IMR-90 (cell line): ENCODE measurements around the gene NLGN1. TPM values are rescaled to one million over a fixed set of nuclear protein-coding genes. Genes with fewer than 3 reads are reported as not detected.

Experiments used
- ATAC-seq: fragments of 200-7000 bp; cut with Tn5 transposase; 2 replicates; pipeline ENCODE4 v1.9.1; 2020; ENCODE audit warnings: low read depth, mild to moderate bottlenecking, moderate library complexity
- BruUV-seq: library from RNA; stranded (reverse); fragments of 400-500 nt; replicated peaks from 2 replicates; lab custom pipeline; 2021; lab: Mats Ljungman, UMichigan
- CTCF ChIA-PET: fragments of 300-600 bp; formaldehyde crosslinking; extraction: SDS; loops from one replicate; lab custom pipeline; 2021; ENCODE audit warnings: antibody characterized with exemption; lab: Yijun Ruan, JAX
- POLR2A ChIA-PET: fragments of 300-600 bp; sonication (Branson Sonifier 250); formaldehyde crosslinking; loops from one replicate; lab custom pipeline; 2022; ENCODE audit warnings: antibody characterized with exemption; ENCODE audit not compliant: unreplicated experiment; lab: Charles Lee
- DNase-seq: peaks from one replicate; pipeline ENCODE4 v3.0.0; 2013
- H2AFZ ChIP-seq: replicated peaks from 2 replicates; pipeline ENCODE3; 2013; ENCODE audit warnings: low read length, mild to moderate bottlenecking; ENCODE audit not compliant: poor library complexity
- H2AK5ac ChIP-seq: 2 replicates; pipeline ENCODE4 v1.6.1; 2013; ENCODE audit warnings: low read depth, low read length, inconsistent platforms
- H2AK9ac ChIP-seq: replicated peaks from 2 replicates; pipeline ENCODE3; 2013; ENCODE audit warnings: mild to moderate bottlenecking, low read depth, low read length, moderate library complexity; ENCODE audit not compliant: poor library complexity
- H2BK120ac ChIP-seq: 2 replicates; pipeline ENCODE4 v1.6.1; 2013; ENCODE audit warnings: low read depth, low read length, inconsistent platforms
- H2BK15ac ChIP-seq: 3 replicates; pipeline ENCODE4 v1.6.1; 2013; ENCODE audit warnings: low read depth, low read length, inconsistent platforms
- H2BK20ac ChIP-seq: 2 replicates; pipeline ENCODE4 v1.6.1; 2013; ENCODE audit warnings: low read depth, mild to moderate bottlenecking, inconsistent platforms, low read length, moderate library complexity
- H2BK5ac ChIP-seq: 2 replicates; pipeline ENCODE4 v1.6.1; 2013; ENCODE audit warnings: mild to moderate bottlenecking, low read depth, low read length, inconsistent platforms; ENCODE audit not compliant: poor library complexity, severe bottlenecking
- H3K14ac ChIP-seq: replicated peaks from 2 replicates; pipeline ENCODE4 v1.6.1; 2013; ENCODE audit warnings: low read depth, low read length, inconsistent platforms
- H3K18ac ChIP-seq: 2 replicates; pipeline ENCODE4 v1.6.1; 2013; ENCODE audit warnings: low read depth, low read length, control low read depth
- H3K23ac ChIP-seq: 2 replicates; pipeline ENCODE4 v1.6.1; 2013; ENCODE audit warnings: low read depth, low read length, inconsistent platforms
- H3K27ac ChIP-seq: 2 replicates; pipeline ENCODE4 v1.5.1; 2013; ENCODE audit warnings: mild to moderate bottlenecking, control low read depth, low read length; ENCODE audit not compliant: insufficient read depth
- H3K27me3 ChIP-seq: 2 replicates; pipeline ENCODE4 v1.6.1; 2013; ENCODE audit warnings: low read length; ENCODE audit not compliant: control insufficient read depth, insufficient read depth
- H3K36me3 ChIP-seq: 2 replicates; pipeline ENCODE4 v1.6.1; 2013; ENCODE audit warnings: low read length, mixed read lengths; ENCODE audit not compliant: control insufficient read depth, insufficient read depth
- H3K4ac ChIP-seq: 2 replicates; pipeline ENCODE4 v1.6.1; 2013; ENCODE audit warnings: low read depth, low read length, inconsistent platforms
- H3K4me1 ChIP-seq: 2 replicates; pipeline ENCODE4 v1.6.1; 2013; ENCODE audit warnings: low read length, mixed read lengths; ENCODE audit not compliant: control insufficient read depth, insufficient read depth
- H3K4me2 ChIP-seq: 2 replicates; pipeline ENCODE4 v1.6.1; 2013; ENCODE audit warnings: low read depth, mild to moderate bottlenecking, control low read depth, low read length, moderate library complexity
- H3K4me3 ChIP-seq: 2 replicates; pipeline ENCODE4 v1.5.1; 2013; ENCODE audit warnings: low read depth, mild to moderate bottlenecking, control low read depth, low read length, moderate library complexity; ENCODE audit not compliant: insufficient read depth
- H3K56ac ChIP-seq: 2 replicates; pipeline ENCODE4 v1.6.1; 2013; ENCODE audit warnings: low read length, inconsistent platforms; ENCODE audit not compliant: insufficient read depth; ENCODE audit errors: extremely low read depth
- H3K79me1 ChIP-seq, 2 experiments: 2 replicates each; pipeline ENCODE4 v1.6.1; 2013; ENCODE audit warnings: low read length in 2 of 2, inconsistent platforms in 1 of 2, low read depth in 1 of 2
- H3K9ac ChIP-seq: 2 replicates; pipeline ENCODE4 v1.6.1; 2013; ENCODE audit warnings: low read depth, low read length, control low read depth
- H3K9me1 ChIP-seq: 2 replicates; pipeline ENCODE4 v1.6.1; 2013; ENCODE audit warnings: low read length, inconsistent platforms; ENCODE audit not compliant: insufficient read depth
- H3K9me3 ChIP-seq: 2 replicates; pipeline ENCODE4 v1.6.1; 2013; ENCODE audit warnings: low read length; ENCODE audit not compliant: control insufficient read depth, insufficient read depth
- H4K20me1 ChIP-seq: 2 replicates; pipeline ENCODE4 v1.6.1; 2013; ENCODE audit warnings: low read length, inconsistent platforms; ENCODE audit not compliant: insufficient read depth
- H4K5ac ChIP-seq: 2 replicates; pipeline ENCODE4 v1.6.1; 2013; ENCODE audit warnings: mild to moderate bottlenecking, low read depth, low read length, control low read depth
- H4K8ac ChIP-seq, 2 experiments: 2 replicates each; pipeline ENCODE4 v1.6.1; 2013; ENCODE audit warnings: low read depth in 2 of 2, low read length in 2 of 2, control low read depth in 1 of 2, inconsistent platforms in 1 of 2
- H4K91ac ChIP-seq: 2 replicates; pipeline ENCODE4 v1.6.1; 2013; ENCODE audit warnings: low read depth, low read length, inconsistent platforms; ENCODE audit not compliant: insufficient read depth
- CEBPB ChIP-seq: IDR thresholded peaks from 2 replicates; pipeline ENCODE4 v1.6.1; 2012; ENCODE audit warnings: low read depth, low read length, improper control_type of control experiment
- FOS ChIP-seq: fragments of 150-350 bp; IDR thresholded peaks from 2 replicates; pipeline ENCODE4 v1.6.1; 2016; ENCODE audit warnings: low read depth, low read length
- MAZ ChIP-seq: IDR thresholded peaks from 2 replicates; pipeline ENCODE4 v1.6.1; 2012; ENCODE audit warnings: low read depth, mild to moderate bottlenecking, low read length, improper control_type of control experiment, moderate library complexity, borderline replicate concordance
- MXI1 ChIP-seq: IDR thresholded peaks from 2 replicates; pipeline ENCODE4 v1.6.1; 2012; ENCODE audit warnings: low read depth, mild to moderate bottlenecking, low read length, moderate library complexity, borderline replicate concordance
- NFE2L2 ChIP-seq: fragments of 150-350 bp; IDR thresholded peaks from 2 replicates; pipeline ENCODE4 v1.6.1; 2016; ENCODE audit warnings: low read depth, mild to moderate bottlenecking, low read length
- POLR2A ChIP-seq: IDR thresholded peaks from 2 replicates; pipeline ENCODE4 v1.6.1; 2012; ENCODE audit warnings: mild to moderate bottlenecking, low read depth, low read length
- RFX5 ChIP-seq: IDR thresholded peaks from 2 replicates; pipeline ENCODE4 v1.8.0; 2012; ENCODE audit warnings: low read depth, mild to moderate bottlenecking, low read length, moderate library complexity
- WGBS, 2 experiments: methylation state at CpG; one replicate each; pipeline versions ENCODE4 v1.1.5 to v1.1.7; 2013; ENCODE audit warnings: missing lambda C conversion rate in 2 of 2; ENCODE audit not compliant: insufficient read length in 1 of 2; ENCODE audit errors: extremely low coverage in 2 of 2; 5-methylcytosine and 5-hydroxymethylcytosine counted together
- dilution Hi-C: fragments of 300-500 bp; cut with HindIII; formaldehyde crosslinking; loops from one replicate; pipeline ENCODE4 v1.14.3; 2018; ENCODE audit warnings: low sequenced_read_pairs; ENCODE audit not compliant: unreplicated experiment
- in situ Hi-C: fragments of 300-500 bp; cut with MboI; formaldehyde crosslinking; loops from 3 replicates; pipeline ENCODE4 v1.14.3; 2019; ENCODE audit warnings: low sequenced_read_pairs, inconsistent platforms, mixed read lengths
- intact Hi-C: fragments of 100-400 bp; cut with micrococcal nuclease; formaldehyde crosslinking; loops from 2 replicates; pipeline ENCODE4 v1.10.0; 2022
- polyA plus RNA-seq, 3 experiments: library from polyadenylated mRNA; depleted of rRNA; stranded (reverse); fragments of >200 nt; gene quantifications; 2 replicates each; pipeline ENCODE4 v1.2.3, GENCODE V29; 2012; ENCODE audit warnings: low replicate concordance in 1 of 3
- total RNA-seq: library from RNA; depleted of rRNA; stranded (reverse); fragments of >200 nt; gene quantifications from 2 replicates; pipeline ENCODE4 v1.2.3, GENCODE V29; 2012
- TF ChIP-seq, protein P1 (sequence below): fragments of 150-350 bp; IDR thresholded peaks from 2 replicates; pipeline ENCODE4 v1.6.1; 2016; ENCODE audit warnings: low read depth, mild to moderate bottlenecking, low read length, moderate library complexity, borderline replicate concordance
- TF ChIP-seq, protein P2 (sequence below): conservative IDR thresholded peaks from 2 replicates; pipeline ENCODE4 v1.5.1; 2012; ENCODE audit warnings: mild to moderate bottlenecking, low read depth, low read length, improper control_type of control experiment

NLGN1 gene
- total and polyA plus RNA-seq, 2 of the 4 experiments (the other 2 are of a cell fraction) = 1.8 to 12.5 TPM

DNA sequence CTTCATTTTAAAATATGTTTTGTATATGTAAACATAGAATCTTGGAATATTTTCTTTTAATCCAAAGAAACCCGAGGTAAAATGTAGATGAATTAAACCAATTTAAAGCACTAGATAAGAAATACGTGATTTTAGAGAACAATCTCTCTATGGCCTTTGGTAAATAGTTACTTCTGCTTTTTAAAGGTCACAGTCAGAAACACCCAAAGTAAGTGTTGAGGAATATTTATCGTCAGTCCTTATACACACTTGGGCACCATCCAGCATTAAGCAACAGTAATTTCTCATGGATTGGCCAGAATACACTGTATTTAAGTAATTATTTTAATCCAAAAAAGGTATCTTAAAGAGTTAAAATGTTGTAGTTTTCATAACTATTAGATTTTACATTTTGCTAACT, 713.2 kb downstream of the NLGN1 start:
- no peaks in the 10 kb centered on the region for H3K36me3 ChIP-seq

More for the DNA sequence above, 713.2 kb downstream of the NLGN1 start:
- Histone ChIP-seq H2AK5ac (no peak overlapping the region), H4K8ac (no peak overlapping the region), H4K91ac (no peak overlapping the region), H3K9me1 (peaks cover 3% of the 10 kb centered on the region; the same call in 1 of the 2 replicates), H3K56ac (no peak overlapping the region), H2BK15ac (no peak overlapping the region), H2AFZ (no peak overlapping the region), H4K5ac (no peak overlapping the region), H2BK120ac (no peak overlapping the region), H3K9me3 (peaks cover 2% of the 10 kb centered on the region; the same call in 1 of the 2 replicates), H3K79me1 (no peaks in the 10 kb centered on the region), H3K4ac (no peak overlapping the region), H3K4me2 (no peak overlapping the region), H2BK5ac (no peak overlapping the region), H3K18ac (no peak overlapping the region), H3K9ac (no peak overlapping the region), H3K4me1 (no peaks in the 10 kb centered on the region), H3K27me3 (no peaks in the 10 kb centered on the region), H2BK20ac (no peak overlapping the region), H3K4me3 (no peak overlapping the region), H3K27ac (no peak overlapping the region), H4K20me1 (no peaks in the 10 kb centered on the region), H3K23ac (no peak overlapping the region), H3K14ac (no peak overlapping the region), H2AK9ac (no peak overlapping the region)
- ChIA-PET POLR2A (no interaction called here), CTCF (interaction anchor here (0.6 kb wide), 1 partner anchor 272 kb away, joined by 3 read pairs; no protein-coding TSS in a partner anchor)
- in situ Hi-C loops (no loop called here), dilution Hi-C loops (no loop called here), intact Hi-C loops (loop anchor here (5.0 kb wide), 2 partner anchors 523 to 667 kb away; no protein-coding TSS in a partner anchor)
- no peak for DNase-seq
- no TSS peak for BruUV-seq
- WGBS, 2 experiments = no CpG with 5 or more reads among the region's 3 CpGs
- ATAC-seq = no peak
- no peak for TF ChIP-seq MXI1
- TF ChIP-seq NFE2L2 = no peak
- TF ChIP-seq, protein P1, sequence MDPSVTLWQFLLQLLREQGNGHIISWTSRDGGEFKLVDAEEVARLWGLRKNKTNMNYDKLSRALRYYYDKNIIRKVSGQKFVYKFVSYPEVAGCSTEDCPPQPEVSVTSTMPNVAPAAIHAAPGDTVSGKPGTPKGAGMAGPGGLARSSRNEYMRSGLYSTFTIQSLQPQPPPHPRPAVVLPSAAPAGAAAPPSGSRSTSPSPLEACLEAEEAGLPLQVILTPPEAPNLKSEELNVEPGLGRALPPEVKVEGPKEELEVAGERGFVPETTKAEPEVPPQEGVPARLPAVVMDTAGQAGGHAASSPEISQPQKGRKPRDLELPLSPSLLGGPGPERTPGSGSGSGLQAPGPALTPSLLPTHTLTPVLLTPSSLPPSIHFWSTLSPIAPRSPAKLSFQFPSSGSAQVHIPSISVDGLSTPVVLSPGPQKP = no peak
- no peak for TF ChIP-seq CEBPB
- no peak for TF ChIP-seq POLR2A
- no peak for TF ChIP-seq RFX5
- TF ChIP-seq FOS = no peak
- no peak for TF ChIP-seq MAZ
- TF ChIP-seq, protein P2, sequence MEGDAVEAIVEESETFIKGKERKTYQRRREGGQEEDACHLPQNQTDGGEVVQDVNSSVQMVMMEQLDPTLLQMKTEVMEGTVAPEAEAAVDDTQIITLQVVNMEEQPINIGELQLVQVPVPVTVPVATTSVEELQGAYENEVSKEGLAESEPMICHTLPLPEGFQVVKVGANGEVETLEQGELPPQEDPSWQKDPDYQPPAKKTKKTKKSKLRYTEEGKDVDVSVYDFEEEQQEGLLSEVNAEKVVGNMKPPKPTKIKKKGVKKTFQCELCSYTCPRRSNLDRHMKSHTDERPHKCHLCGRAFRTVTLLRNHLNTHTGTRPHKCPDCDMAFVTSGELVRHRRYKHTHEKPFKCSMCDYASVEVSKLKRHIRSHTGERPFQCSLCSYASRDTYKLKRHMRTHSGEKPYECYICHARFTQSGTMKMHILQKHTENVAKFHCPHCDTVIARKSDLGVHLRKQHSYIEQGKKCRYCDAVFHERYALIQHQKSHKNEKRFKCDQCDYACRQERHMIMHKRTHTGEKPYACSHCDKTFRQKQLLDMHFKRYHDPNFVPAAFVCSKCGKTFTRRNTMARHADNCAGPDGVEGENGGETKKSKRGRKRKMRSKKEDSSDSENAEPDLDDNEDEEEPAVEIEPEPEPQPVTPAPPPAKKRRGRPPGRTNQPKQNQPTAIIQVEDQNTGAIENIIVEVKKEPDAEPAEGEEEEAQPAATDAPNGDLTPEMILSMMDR = no peak
